A549 (cell line): ENCODE data around the gene HERC3. TPM values are rescaled to one million over a fixed set of nuclear protein-coding genes. Genes with fewer than 3 reads are reported as not detected.

ENCODE experiments used
- ATAC-seq, 2 experiments: fragments of 200-7000 bp in 1 of 2; fragments of >200 bp in 1 of 2; cut with Nextera tagmentation in 1 of 2; cut with Tn5 transposase in 1 of 2; 3 replicates each; pipeline versions ENCODE4 v1.8.0 to v1.9.1; 2018 to 2020; ENCODE audit warnings: mild to moderate bottlenecking in 1 of 2, moderate library complexity in 1 of 2
- CTCF ChIA-PET: fragments of 300-600 bp; sonication (Branson Sonifier 250); formaldehyde crosslinking; extraction: SDS; loops from one replicate; lab custom pipeline; 2021; ENCODE audit warnings: antibody characterized with exemption, inconsistent platforms; lab: Yijun Ruan, JAX
- POLR2A ChIA-PET: fragments of 350-600 bp; formaldehyde crosslinking; extraction: SDS; loops from one replicate; lab custom pipeline; 2021; ENCODE audit warnings: antibody characterized with exemption, inconsistent platforms; lab: Yijun Ruan, JAX
- DNase-seq, 2 experiments: peaks; one replicate each; pipeline versions ENCODE4 v3.0.0 to v3.0.0-alpha.2; 2011 to 2016; ENCODE audit warnings: low read depth in 1 of 2, low spot score in 1 of 2
- FAIRE-seq: peaks from 2 replicates; lab custom pipeline; 2011; peaks lifted over from hg19 to GRCh38; lab: Jason Lieb, UNC
- H3K27ac ChIP-seq, 2 experiments: fragments of >200 bp; sonication (Bioruptor Twin); formaldehyde crosslinking; 3 replicates each; pipeline ENCODE4 v1.5.1; 2016 to 2017
- H3K4me1 ChIP-seq: fragments of >200 bp; sonication (Bioruptor Twin); formaldehyde crosslinking; 3 replicates; pipeline ENCODE4 v1.6.1; 2016
- H3K4me2 ChIP-seq: fragments of >200 bp; sonication (Bioruptor Twin); formaldehyde crosslinking; 3 replicates; pipeline ENCODE4 v1.6.1; 2016
- H3K4me3 ChIP-seq: fragments of >200 bp; sonication (Bioruptor Twin); formaldehyde crosslinking; 3 replicates; pipeline ENCODE4 v1.5.1; 2016
- H3K9me3 ChIP-seq: fragments of >200 bp; sonication (Bioruptor Twin); formaldehyde crosslinking; 3 replicates; pipeline ENCODE4 v1.6.1; 2016
- ATOH8 ChIP-seq: fragments of 250-450 bp; sonication (Bioruptor Pico); IDR thresholded peaks from 2 replicates; pipeline ENCODE4 v1.5.0; 2020; ENCODE audit warnings: low read depth, mild to moderate bottlenecking, moderate library complexity
- CBX8 ChIP-seq: fragments of 200-600 bp; sonication (generic); IDR thresholded peaks from 2 replicates; pipeline ENCODE4 v1.6.1; 2016
- EP300 ChIP-seq, 2 experiments: fragments of >200 bp; sonication (Bioruptor Twin); formaldehyde crosslinking; IDR thresholded peaks; 2 replicates in 1 of 2; 3 replicates in 1 of 2; pipeline ENCODE4 v1.6.1; 2016 to 2017
- ESRRA ChIP-seq: fragments of 150-350 bp; IDR thresholded peaks from 2 replicates; pipeline ENCODE4 v1.6.1; 2014; ENCODE audit warnings: mild to moderate bottlenecking, low read length, borderline replicate concordance
- HDAC2 ChIP-seq: fragments of 200-600 bp; sonication (generic); IDR thresholded peaks from 2 replicates; pipeline ENCODE4 v1.6.1; 2016
- HEYL ChIP-seq: fragments of 250-450 bp; sonication (Bioruptor Pico); IDR thresholded peaks from 2 replicates; pipeline ENCODE4 v1.8.0; 2021; ENCODE audit warnings: mild to moderate bottlenecking, moderate library complexity
- HOXA7 ChIP-seq: fragments of 250-450 bp; sonication (Bioruptor Pico); IDR thresholded peaks from 2 replicates; pipeline ENCODE4 v1.5.0; 2020; ENCODE audit warnings: mild to moderate bottlenecking, moderate library complexity
- HOXB13 ChIP-seq: fragments of 250-450 bp; sonication (Bioruptor Pico); IDR thresholded peaks from 2 replicates; pipeline ENCODE4 v1.5.0; 2020; ENCODE audit warnings: low read depth, mild to moderate bottlenecking, moderate library complexity
- HOXB5 ChIP-seq: fragments of 250-450 bp; sonication (Bioruptor Pico); IDR thresholded peaks from 2 replicates; pipeline ENCODE4 v1.5.0; 2020; ENCODE audit warnings: mild to moderate bottlenecking, moderate library complexity
- JUN ChIP-seq, 2 experiments: fragments of >200 bp; sonication (Bioruptor Twin); formaldehyde crosslinking; IDR thresholded peaks; 2 replicates in 1 of 2; 3 replicates in 1 of 2; pipeline ENCODE4 v1.6.1; 2016 to 2017
- JUNB ChIP-seq: fragments of >200 bp; sonication (Bioruptor Twin); formaldehyde crosslinking; IDR thresholded peaks from 2 replicates; pipeline ENCODE4 v1.6.1; 2016
- KDM1A ChIP-seq: fragments of 200-600 bp; sonication (generic); IDR thresholded peaks from 2 replicates; pipeline ENCODE4 v1.6.1; 2016; ENCODE audit warnings: low read depth, mild to moderate bottlenecking
- MAFK ChIP-seq: fragments of 450-650 bp; IDR thresholded peaks from 2 replicates; pipeline ENCODE4 v1.6.1; 2014; ENCODE audit not compliant: partially characterized antibody
- MAX ChIP-seq: IDR thresholded peaks from 2 replicates; pipeline ENCODE4 v1.6.1; 2012
- MAZ ChIP-seq: fragments of 150-350 bp; IDR thresholded peaks from 2 replicates; pipeline ENCODE4 v1.6.1; 2014; ENCODE audit warnings: antibody characterized with exemption, low read depth, low read length, borderline replicate concordance
- NR3C1 ChIP-seq: fragments of >200 bp; sonication (Bioruptor Twin); formaldehyde crosslinking; IDR thresholded peaks from 3 replicates; pipeline ENCODE4 v1.6.1; 2017
- PHF8 ChIP-seq: fragments of 200-600 bp; sonication (generic); IDR thresholded peaks from 2 replicates; pipeline ENCODE4 v1.6.1; 2016; ENCODE audit warnings: low read depth, mild to moderate bottlenecking, antibody characterized with exemption, moderate library complexity, borderline replicate concordance
- POLR2A ChIP-seq: IDR thresholded peaks from 2 replicates; pipeline ENCODE4 v1.6.1; 2012; ENCODE audit warnings: mild to moderate bottlenecking, low read length
- POLR2AphosphoS2 ChIP-seq: conservative IDR thresholded peaks from 2 replicates; pipeline ENCODE4 v1.6.1; 2012; ENCODE audit warnings: low read length, improper control_type of control experiment, inconsistent platforms
- RAD21 ChIP-seq, 2 experiments: fragments of >200 bp in 1 of 2; sonication (Bioruptor Twin) in 1 of 2; formaldehyde crosslinking in 1 of 2; IDR thresholded peaks in 1 of 2; conservative IDR thresholded peaks in 1 of 2; 2 replicates in 1 of 2; 3 replicates in 1 of 2; pipeline ENCODE4 v1.6.1; 2012 to 2018; ENCODE audit warnings: inconsistent platforms in 1 of 2
- RARB ChIP-seq: fragments of 250-450 bp; sonication (Bioruptor Pico); IDR thresholded peaks from 2 replicates; pipeline ENCODE4 v1.8.0; 2021; ENCODE audit warnings: mild to moderate bottlenecking, moderate library complexity
- SMC3 ChIP-seq: fragments of >200 bp; sonication (Bioruptor Twin); formaldehyde crosslinking; IDR thresholded peaks from 3 replicates; pipeline ENCODE4 v1.6.1; 2018; ENCODE audit warnings: inconsistent platforms
- TFCP2L1 ChIP-seq: fragments of 250-450 bp; sonication (Bioruptor Pico); IDR thresholded peaks from 2 replicates; pipeline ENCODE4 v1.5.0; 2021; ENCODE audit warnings: mild to moderate bottlenecking
- ZFP36 ChIP-seq: fragments of 450-650 bp; IDR thresholded peaks from 2 replicates; pipeline ENCODE4 v1.6.1; 2014; ENCODE audit warnings: borderline replicate concordance; ENCODE audit not compliant: partially characterized antibody
- WGBS: methylation state at CpG from one replicate; pipeline ENCODE4 v1.1.6; 2017; ENCODE audit errors: missing lambda C conversion rate; 5-methylcytosine and 5-hydroxymethylcytosine counted together
- polyA plus RNA-seq, 4 experiments: library from polyadenylated mRNA; depleted of rRNA in 3 of 4; stranded (reverse); fragments of >200 nt; fragmentation: RNase III in 1 of 4; extraction: RNeasy Plus Mini Kit Qiagen cat#74134 plus additional on column Dnase treatment in 1 of 4; gene quantifications; 2 replicates in 3 of 4; 3 replicates in 1 of 4; pipeline ENCODE4 v1.2.3, GENCODE V29; 2011 to 2017
- TF ChIP-seq, protein P1 (sequence below): fragments of >200 bp; sonication (Bioruptor Twin); formaldehyde crosslinking; IDR thresholded peaks from 3 replicates; pipeline ENCODE4 v1.5.1; 2016
- TF ChIP-seq, protein P2 (sequence below): fragments of >200 bp; sonication (Bioruptor Twin); formaldehyde crosslinking; IDR thresholded peaks from 2 replicates; pipeline ENCODE4 v1.6.1; 2016
- TF ChIP-seq, protein P3 (sequence below): fragments of 250-450 bp; sonication (Bioruptor Pico); IDR thresholded peaks from 2 replicates; pipeline ENCODE4 v1.5.0; 2021; ENCODE audit warnings: mild to moderate bottlenecking, moderate library complexity, borderline replicate concordance

Gene HERC3
- polyA plus RNA-seq, 2 of the 4 experiments (the other 2 are of a cell fraction) = 4.9 to 6.2 TPM

DNA sequence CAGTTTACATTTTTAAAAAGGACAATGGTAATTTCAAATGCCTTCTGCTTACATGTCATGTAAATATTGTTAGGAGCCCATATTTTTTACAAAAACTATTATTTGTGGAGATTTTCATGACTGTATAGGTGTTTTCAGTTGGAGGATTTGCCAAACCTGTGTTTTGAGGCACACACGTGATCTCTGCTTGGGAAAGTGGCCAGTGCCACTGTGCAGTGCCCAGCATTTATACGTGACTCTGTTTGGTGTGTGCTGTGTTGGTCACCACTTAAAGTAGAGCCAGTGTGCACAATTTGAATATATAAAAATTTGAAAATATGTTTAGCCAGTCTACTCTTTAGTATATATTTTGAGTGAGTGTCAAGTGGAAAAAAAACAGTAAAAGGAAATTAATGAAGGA lies 132.1 kb downstream of the HERC3 start:
- POLR2A ChIA-PET = no interaction called here

DNA sequence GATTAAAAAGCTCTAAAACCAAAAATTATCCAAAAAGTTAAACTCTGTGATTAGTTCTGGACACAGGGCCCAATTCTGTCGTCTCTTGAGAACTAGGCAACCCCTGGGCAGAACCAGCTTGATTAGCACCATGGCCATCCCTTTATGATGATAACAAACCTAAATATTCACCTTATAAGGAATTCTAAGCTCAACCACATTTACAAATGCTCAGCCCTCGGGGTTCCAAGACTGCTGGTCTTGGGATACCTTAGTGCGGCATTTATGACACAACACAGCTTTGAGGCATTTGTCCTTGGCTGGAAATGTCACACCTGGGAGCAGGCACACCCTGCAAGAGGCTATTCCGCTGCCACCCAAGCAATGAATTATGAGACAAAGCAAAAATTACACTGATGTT lies 132.9 kb downstream of the HERC3 start:
- FAIRE-seq (no peak), ATAC-seq (no peak), DNase-seq (no peak)
- H3K4me1 ChIP-seq = no peaks in the 10 kb centered on the region
- CTCF ChIA-PET = interaction anchor here (0.9 kb wide), 1 partner anchor 299 kb away, joined by 3 read pairs; no protein-coding TSS in a partner anchor
- no peak overlapping the region for H3K4me2 ChIP-seq
- POLR2A ChIA-PET = no interaction called here
- 92% methylated on average over 4 of the region's 4 CpGs for WGBS
- H3K27ac ChIP-seq = no peak overlapping the region
- no peak overlapping the region for H3K4me3 ChIP-seq
- no peaks in the 10 kb centered on the region for H3K9me3 ChIP-seq
- TF ChIP-seq HEYL (no peak), TFCP2L1 (CRISPR knock-in tag) (no peak), EP300 (IDR thresholded peaks at IDR 0.05) (no peak), HOXB13 (CRISPR knock-in tag) (no peak), NR3C1 (no peak), HDAC2 (no peak), ATOH8 (CRISPR knock-in tag) (no peak)
- TF ChIP-seq, all 56 proteins: peak for 0

More for the DNA sequence above, 132.1 kb downstream of the HERC3 start:
- Histone ChIP-seq H3K4me3 (no peak overlapping the region), H3K4me1 (no peaks in the 10 kb centered on the region), H3K9me3 (no peaks in the 10 kb centered on the region), H3K27ac (no peak overlapping the region), H3K4me2 (no peak overlapping the region)
- TF ChIP-seq CBX8 (no peak), ESRRA (no peak), MAFK (no peak), MAZ (no peak), HOXA7 (CRISPR knock-in tag) (no peak), POLR2AphosphoS2 (no peak)
- CTCF ChIA-PET = no interaction called here
- no peak for ATAC-seq
- DNase-seq = no peak
- WGBS = 84% methylated on average over 2 of the region's 2 CpGs
- FAIRE-seq = no peak

DNA sequence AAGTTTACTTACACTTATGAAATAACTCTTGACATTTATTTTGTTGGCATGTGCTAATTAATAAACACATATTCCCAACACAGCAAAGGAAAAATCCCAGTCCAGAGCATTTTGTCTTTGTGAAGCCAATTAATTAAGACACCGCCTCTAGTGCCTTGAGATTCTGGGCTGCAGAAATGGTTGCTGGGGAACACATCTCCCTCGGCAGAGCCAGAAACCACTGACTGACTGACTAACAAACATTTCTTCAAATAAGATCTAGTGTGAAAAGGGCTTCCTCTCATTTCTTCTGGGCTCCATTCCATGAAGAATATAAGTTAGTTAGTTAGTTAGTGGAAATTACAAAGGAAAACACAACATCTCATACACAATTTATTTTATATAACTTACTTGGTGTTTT lies 133.7 kb downstream of the HERC3 start:
- Histone ChIP-seq H3K9me3 (no peaks in the 10 kb centered on the region), H3K4me3 (no peak overlapping the region), H3K27ac (no peak overlapping the region), H3K4me2 (no peak overlapping the region), H3K4me1 (no peaks in the 10 kb centered on the region)
- POLR2A ChIA-PET = no interaction called here
- ATAC-seq (no peak), DNase-seq (no peak), FAIRE-seq (no peak)
- WGBS = 100% methylated on average over 2 of the region's 2 CpGs
- CTCF ChIA-PET = interaction anchor here (0.9 to 1.0 kb wide), 2 partner anchors 20 to 298 kb away, joined by 3 read pairs; no protein-coding TSS in a partner anchor
- TF ChIP-seq JUNB (no peak), EP300 (IDR thresholded peaks at IDR 0.05) (no peak), SMC3 (no peak), POLR2A (no peak), KDM1A (no peak), RAD21 (conservative IDR thresholded peaks at IDR 0.05 in 1 of 2, IDR thresholded peaks at IDR 0.05 in 1 of 2) (no peak), HEYL (no peak), MAZ (no peak), MAFK (no peak), MAX (no peak), HOXB5 (CRISPR knock-in tag) (no peak), ZFP36 (no peak), PHF8 (no peak), RARB (CRISPR knock-in tag) (no peak), ESRRA (no peak), JUN (IDR thresholded peaks at IDR 0.05) (no peak)
- TF ChIP-seq, protein P1, sequence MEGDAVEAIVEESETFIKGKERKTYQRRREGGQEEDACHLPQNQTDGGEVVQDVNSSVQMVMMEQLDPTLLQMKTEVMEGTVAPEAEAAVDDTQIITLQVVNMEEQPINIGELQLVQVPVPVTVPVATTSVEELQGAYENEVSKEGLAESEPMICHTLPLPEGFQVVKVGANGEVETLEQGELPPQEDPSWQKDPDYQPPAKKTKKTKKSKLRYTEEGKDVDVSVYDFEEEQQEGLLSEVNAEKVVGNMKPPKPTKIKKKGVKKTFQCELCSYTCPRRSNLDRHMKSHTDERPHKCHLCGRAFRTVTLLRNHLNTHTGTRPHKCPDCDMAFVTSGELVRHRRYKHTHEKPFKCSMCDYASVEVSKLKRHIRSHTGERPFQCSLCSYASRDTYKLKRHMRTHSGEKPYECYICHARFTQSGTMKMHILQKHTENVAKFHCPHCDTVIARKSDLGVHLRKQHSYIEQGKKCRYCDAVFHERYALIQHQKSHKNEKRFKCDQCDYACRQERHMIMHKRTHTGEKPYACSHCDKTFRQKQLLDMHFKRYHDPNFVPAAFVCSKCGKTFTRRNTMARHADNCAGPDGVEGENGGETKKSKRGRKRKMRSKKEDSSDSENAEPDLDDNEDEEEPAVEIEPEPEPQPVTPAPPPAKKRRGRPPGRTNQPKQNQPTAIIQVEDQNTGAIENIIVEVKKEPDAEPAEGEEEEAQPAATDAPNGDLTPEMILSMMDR = no peak
- TF ChIP-seq, protein P2, sequence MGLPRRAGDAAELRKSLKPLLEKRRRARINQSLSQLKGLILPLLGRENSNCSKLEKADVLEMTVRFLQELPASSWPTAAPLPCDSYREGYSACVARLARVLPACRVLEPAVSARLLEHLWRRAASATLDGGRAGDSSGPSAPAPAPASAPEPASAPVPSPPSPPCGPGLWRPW = no peak
- TF ChIP-seq, protein P3, sequence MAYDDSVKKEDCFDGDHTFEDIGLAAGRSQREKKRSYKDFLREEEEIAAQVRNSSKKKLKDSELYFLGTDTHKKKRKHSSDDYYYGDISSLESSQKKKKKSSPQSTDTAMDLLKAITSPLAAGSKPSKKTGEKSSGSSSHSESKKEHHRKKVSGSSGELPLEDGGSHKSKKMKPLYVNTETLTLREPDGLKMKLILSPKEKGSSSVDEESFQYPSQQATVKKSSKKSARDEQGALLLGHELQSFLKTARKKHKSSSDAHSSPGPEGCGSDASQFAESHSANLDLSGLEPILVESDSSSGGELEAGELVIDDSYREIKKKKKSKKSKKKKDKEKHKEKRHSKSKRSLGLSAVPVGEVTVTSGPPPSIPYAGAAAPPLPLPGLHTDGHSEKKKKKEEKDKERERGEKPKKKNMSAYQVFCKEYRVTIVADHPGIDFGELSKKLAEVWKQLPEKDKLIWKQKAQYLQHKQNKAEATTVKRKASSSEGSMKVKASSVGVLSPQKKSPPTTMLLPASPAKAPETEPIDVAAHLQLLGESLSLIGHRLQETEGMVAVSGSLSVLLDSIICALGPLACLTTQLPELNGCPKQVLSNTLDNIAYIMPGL (CRISPR knock-in tag) = no peak
